PFSK-1 (cell line): ENCODE results near the gene C9orf85.

Experiments
- FOXP2 ChIP-seq: optimal IDR thresholded peaks from 2 replicates; pipeline ENCODE3; 2011; ENCODE audit warnings: borderline replicate concordance, control low read depth, inconsistent platforms; ENCODE audit not compliant: insufficient read depth; ENCODE audit errors: extremely low read length, extremely low read depth
- POLR2AphosphoS5 ChIP-seq: IDR thresholded peaks from 2 replicates; pipeline ENCODE4 v1.6.1; 2012; ENCODE audit warnings: low read depth, mild to moderate bottlenecking, control low read depth, low read length, moderate library complexity
- SIN3A ChIP-seq: IDR thresholded peaks from 2 replicates; pipeline ENCODE4 v1.6.1; 2012; ENCODE audit warnings: mild to moderate bottlenecking, low read length, moderate library complexity, borderline replicate concordance; ENCODE audit not compliant: insufficient read depth
- TAF1 ChIP-seq: IDR thresholded peaks from 2 replicates; pipeline ENCODE4 v1.6.1; 2012; ENCODE audit warnings: low read length, control low read depth, borderline replicate concordance; ENCODE audit not compliant: insufficient read depth
- TF ChIP-seq, protein P1 (sequence below), 2 experiments: IDR thresholded peaks; 2 replicates each; pipeline versions ENCODE4 v1.6.1 to v1.8.0; 2011 to 2012; ENCODE audit warnings: low read depth in 2 of 2, low read length in 2 of 2, control low read depth in 1 of 2, inconsistent platforms in 1 of 2, mild to moderate bottlenecking in 1 of 2, moderate library complexity in 1 of 2; ENCODE audit not compliant: insufficient read depth in 1 of 2

The C9orf85 gene

DNA sequence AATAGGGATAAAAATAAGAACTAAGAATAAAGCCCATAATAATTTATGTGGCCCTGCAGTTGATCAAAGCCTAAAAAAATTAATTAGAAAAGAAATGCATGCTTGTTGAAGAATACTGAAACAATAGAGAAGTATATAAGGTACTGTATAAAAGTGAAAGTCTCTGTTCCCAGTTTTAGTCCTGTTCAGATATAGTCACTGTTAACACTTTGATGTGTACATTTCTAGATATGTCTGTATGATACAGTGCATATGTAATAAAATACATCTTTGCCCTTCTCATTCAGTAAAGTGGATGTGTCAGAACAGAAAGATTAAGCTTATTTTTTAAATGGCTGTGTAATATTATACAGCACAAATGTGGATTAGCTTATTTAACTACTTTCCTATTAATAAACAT lies 4.1 kb downstream of the C9orf85 start:
- TF ChIP-seq POLR2AphosphoS5 (no peak), FOXP2 (no peak), TAF1 (no peak)
- TF ChIP-seq, protein P1, sequence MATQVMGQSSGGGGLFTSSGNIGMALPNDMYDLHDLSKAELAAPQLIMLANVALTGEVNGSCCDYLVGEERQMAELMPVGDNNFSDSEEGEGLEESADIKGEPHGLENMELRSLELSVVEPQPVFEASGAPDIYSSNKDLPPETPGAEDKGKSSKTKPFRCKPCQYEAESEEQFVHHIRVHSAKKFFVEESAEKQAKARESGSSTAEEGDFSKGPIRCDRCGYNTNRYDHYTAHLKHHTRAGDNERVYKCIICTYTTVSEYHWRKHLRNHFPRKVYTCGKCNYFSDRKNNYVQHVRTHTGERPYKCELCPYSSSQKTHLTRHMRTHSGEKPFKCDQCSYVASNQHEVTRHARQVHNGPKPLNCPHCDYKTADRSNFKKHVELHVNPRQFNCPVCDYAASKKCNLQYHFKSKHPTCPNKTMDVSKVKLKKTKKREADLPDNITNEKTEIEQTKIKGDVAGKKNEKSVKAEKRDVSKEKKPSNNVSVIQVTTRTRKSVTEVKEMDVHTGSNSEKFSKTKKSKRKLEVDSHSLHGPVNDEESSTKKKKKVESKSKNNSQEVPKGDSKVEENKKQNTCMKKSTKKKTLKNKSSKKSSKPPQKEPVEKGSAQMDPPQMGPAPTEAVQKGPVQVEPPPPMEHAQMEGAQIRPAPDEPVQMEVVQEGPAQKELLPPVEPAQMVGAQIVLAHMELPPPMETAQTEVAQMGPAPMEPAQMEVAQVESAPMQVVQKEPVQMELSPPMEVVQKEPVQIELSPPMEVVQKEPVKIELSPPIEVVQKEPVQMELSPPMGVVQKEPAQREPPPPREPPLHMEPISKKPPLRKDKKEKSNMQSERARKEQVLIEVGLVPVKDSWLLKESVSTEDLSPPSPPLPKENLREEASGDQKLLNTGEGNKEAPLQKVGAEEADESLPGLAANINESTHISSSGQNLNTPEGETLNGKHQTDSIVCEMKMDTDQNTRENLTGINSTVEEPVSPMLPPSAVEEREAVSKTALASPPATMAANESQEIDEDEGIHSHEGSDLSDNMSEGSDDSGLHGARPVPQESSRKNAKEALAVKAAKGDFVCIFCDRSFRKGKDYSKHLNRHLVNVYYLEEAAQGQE (IDR thresholded peaks at IDR 0.05; ENCODE audit: insufficient read depth in 1 of 2, low read depth in 2 of 2, low read length in 2 of 2): no peak

DNA sequence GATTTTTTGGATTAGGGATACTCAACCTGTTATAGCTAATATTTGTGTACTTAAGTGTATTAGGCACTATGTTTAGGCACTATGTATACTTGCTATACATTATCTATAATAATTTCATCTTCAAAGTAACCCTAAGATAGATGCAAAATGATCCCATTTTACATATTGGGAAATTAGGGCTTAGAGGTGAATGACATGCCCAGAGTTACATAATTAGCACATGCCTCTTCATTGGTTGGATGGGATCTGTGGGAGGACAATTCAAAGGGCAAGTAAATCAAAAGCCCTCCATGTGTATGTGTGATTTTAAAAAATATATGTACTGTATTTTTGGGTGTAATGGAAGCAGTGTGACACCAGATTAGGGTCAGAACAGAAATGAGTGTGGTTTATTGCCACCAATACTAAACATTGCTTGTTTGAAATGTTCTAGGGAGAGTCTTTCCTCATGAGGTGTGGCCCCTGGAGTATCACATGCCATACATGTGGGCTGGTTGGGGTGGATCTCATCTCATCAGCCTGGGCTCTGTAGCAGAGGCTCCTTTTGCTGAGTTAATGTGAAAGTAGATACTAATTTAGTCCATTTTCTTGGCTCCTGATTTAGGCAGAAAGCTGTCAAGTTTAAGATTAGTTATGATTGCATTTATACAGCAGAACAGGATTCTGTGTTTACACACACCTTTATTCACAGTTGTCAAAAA lies 5.5 kb downstream of the C9orf85 start:
- TF ChIP-seq POLR2AphosphoS5 (no peak), TAF1 (no peak), SIN3A (no peak), FOXP2 (no peak)
- TF ChIP-seq, protein P1 (IDR thresholded peaks at IDR 0.05; ENCODE audit: insufficient read depth in 1 of 2, low read depth in 2 of 2, low read length in 2 of 2): no peak

DNA sequence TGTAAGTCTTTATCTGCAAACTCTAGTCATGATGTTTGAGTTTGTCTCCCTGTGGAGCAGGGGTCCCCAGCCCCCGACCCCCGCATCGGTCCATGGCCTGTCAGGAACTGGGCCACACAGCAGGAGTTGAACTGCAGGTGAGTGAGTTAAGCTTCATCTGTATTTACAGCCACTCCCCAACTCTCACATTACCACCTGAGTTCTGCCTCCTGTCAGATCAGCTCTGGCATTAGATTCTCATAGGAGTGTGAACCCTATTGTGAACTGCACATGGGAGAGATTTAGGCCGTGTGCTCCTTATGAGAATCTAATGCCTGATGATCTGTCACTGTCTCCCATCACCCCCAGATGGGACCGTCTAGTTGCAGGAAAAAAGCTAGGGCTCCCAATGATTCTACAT lies 7.0 kb downstream of the C9orf85 start:
- TF ChIP-seq TAF1: no peak
- TF ChIP-seq FOXP2: no peak
- TF ChIP-seq, protein P1 (IDR thresholded peaks at IDR 0.05; ENCODE audit: insufficient read depth in 1 of 2, low read depth in 2 of 2, low read length in 2 of 2): no peak
- no peak for TF ChIP-seq POLR2AphosphoS5
- TF ChIP-seq SIN3A: no peak

DNA sequence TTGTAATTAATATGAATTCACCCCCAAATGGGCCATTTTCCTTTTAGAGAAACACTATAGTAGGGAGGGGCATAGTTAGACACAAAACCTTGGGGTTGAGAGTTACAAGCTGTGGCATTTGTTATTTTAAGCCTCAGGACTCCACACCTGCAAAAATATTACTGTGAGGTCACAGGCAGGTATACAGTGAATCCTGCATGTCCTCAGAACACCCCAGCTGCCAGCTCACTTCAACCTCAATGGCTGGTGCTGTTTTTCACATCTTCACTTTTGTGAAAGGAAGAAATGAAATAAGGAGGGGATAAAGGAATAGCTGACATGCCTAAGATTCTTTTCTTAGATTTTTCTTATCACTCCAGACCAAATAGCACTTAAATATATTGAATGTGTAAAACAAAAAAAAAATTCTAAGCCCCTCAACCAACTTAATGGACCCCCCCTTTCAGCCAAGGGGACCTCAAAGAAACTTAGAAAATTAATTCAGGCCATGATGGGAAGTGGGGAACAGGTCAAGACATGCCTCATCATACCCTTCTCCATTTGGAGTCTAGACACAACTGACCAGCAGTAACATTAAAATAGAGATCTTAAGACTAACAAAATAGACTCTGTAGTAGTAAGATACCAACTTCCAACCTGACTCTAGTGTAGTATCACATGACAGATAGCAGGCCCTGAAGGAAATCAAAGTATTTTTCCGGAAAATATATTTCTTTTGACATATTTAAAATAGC lies 9.2 kb downstream of the C9orf85 start:
- TF ChIP-seq POLR2AphosphoS5: no peak
- TF ChIP-seq SIN3A: no peak
- TF ChIP-seq TAF1: no peak
- TF ChIP-seq, protein P1 (IDR thresholded peaks at IDR 0.05; ENCODE audit: insufficient read depth in 1 of 2, low read depth in 2 of 2, low read length in 2 of 2): no peak
- TF ChIP-seq FOXP2: no peak
